ENCODE data around the gene GFRA4.

The GFRA4 gene

DNA sequence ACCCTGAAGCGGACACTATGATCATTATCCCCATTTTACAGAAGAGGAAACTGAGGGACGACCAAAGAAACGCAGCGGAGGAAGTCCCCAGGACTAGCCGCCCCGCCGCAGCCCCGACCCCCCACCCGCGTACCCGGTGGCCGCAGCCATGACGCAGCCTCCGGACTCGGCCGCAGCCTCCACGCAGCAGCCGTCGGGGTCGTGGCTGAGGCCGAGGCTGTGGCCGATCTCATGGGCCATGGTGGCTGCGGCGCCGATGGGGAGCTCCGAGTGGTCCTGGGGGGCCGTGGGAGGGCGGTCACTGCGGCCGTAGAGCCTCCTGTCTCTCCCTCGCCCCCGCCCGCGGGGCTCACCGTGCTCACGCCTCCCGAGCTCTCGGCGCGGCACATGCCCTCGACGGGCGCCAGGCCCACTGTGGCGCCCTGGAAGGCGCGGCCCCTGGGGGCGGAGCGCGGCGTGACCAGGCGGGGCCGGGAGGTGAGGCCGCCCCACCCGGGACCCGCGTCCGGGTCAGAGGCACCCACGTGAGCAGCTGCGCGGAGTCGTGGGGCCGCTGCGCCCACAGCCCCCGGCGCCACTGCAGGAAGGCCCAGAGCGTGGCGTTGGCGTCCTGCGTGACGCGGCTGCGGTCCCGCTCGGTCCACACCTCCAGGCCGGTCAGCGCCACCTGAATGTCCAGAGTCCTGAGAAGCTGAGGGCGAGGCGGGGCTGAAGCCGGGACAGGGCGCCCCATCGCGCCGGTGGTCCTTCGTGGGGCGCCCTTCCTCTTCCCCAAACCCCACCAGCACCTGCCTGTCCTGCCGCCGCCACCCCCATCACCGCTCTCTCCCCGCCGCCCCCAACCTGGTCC lies 10.2 kb upstream of the GFRA4 start:
- DNase-seq: no peak

GRCh38 chr20:3672547-3673171 lies 9.5 kb upstream of the GFRA4 start:
- no peak for DNase-seq

DNA sequence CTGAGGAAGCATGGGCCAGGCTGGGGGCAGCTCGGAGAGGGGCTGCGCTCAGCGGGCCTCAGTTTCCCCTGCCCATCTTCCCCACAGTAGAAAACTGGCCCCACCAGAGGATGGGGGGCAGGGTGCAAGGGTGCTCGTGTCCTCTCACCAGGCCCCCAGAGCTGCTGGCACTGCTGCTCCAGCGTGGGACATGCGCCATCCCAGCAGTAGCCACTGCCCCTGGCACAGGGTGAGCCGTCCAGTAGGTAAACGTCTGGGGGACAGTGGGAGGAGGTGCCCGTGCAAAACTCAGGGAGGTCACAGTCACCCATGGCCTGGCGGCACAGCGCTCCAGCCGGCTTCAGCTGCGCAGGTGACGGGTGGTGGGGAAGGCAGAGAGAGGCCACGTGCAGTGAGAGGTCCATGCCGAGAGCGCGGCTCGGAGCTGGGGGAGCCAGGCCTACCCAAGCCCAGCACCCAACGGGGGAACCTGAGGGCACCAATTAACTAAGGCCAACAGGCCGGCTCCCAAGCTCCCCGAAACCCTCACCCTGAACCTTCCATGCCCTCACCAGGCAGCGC lies 8.9 kb upstream of the GFRA4 start:
- no peak for DNase-seq

GRCh38 chr20:3670945-3671344 lies 7.7 kb upstream of the GFRA4 start:
- no peak for DNase-seq

DNA sequence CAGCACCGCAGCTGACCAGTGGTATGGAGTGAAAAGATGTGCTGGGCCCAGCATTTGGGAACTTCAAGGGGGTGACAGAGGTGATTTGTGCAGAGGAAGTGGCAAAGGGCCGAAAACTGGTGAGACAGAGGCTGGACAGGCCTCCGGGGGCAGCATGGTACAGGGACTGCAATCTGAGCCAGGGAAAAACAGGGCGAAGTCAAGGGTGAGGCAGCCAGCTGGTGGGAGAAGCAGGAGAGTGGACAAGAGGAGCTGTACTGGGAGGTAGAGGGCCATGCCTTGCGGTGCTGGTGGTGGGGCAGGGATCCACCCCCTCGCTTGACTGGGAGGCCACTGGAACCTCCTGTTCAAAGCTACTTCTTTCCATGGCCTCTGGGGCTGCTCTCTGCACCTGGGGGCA lies 7.3 kb upstream of the GFRA4 start:
- no peak for DNase-seq

DNA sequence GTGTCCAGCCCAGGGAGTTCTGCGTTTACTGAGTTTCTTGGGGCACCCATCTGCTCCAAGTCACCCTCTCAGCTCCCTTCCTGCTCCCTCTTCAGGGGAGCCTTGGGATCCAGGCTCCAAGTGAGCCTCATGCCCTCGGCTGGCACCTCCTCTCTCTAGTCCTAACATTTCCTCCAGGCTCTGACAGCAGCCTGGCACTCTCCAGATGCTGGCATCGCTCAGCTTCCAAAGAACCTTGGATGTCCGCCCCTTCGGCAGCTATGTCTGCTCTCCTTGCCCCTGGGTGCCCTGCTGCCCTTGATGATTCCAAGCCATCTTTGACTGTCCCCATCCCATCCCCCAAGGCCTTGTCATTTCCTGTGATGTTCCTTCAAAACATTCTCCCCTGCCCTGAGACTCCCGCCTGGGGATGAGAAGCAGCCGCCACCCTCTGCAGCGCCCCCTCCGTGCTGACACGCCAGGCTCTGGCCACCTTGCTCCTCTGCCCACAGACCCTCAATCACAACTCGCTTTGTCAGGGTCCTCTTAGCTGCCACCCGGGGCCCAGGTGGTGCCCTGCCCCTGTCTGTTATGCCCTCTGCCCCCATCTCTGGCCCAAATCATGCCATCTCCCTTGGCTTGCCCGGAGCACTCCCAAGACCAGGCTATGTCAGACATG lies 6.6 kb upstream of the GFRA4 start:
- DNase-seq: no peak

GRCh38 chr20:3667434-3668037 lies 4.3 kb upstream of the GFRA4 start:
- no peak for DNase-seq

DNA sequence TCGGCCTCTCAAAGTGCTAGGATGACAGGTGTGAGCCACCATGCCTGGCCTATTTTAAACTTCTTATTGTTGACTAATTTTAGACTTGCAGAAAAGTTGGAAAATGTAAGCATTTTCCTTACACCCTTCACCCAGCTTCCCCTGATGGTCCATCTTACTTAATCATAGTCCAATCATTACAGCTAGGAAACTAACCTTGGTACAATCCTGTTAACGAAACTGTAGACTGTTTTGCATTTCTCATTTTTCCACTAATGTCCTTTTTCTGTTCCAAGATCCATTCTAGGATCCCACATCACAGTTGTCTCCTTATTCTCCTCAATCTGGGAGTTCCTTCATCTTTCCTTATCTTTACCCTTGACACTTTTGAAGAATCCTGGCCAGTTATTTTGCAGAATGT lies 659 bp upstream of the GFRA4 start:
- no peak for DNase-seq

- no peak for DNase-seq
Observed at GRCh38 chr20:3661814-3662665, 1.2 kb downstream of the GFRA4 start.

DNA sequence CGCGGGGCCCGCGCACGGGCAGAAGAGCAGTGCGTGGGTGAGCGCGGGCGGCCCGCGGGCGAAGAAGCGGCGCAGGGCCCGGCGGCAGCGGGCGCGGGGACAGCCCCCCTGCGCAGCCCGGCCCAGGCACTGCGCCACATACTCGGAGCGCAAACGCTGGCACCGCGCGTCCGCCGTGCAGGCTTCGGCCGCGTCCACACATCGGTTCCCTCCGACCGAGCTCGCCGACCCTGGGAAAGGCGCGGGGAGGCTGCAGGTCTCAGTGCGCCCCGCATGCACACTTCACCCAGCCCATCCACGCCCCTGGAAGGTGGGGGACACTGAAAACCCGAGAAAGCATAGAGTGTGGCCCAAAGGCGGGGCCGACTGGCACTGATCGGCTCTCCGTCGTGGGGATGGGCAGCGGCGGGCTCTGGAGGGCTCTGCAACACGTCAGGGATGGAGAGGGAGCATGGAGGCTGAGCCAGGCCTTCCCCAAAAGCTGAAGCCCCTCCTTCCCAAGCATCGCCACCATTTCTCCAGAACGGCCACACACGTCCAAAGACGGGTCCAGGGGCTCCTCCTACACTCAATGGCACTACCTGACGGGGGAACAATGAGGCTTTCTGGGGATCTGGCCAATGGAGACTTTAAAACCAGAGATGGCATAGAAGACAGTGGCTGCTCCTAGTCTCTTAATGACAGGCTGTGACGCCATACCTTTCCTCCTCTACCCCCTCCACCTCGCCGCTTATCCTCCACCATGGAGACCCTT lies 2.0 kb downstream of the GFRA4 start:
- DNase-seq: no peak

DNA sequence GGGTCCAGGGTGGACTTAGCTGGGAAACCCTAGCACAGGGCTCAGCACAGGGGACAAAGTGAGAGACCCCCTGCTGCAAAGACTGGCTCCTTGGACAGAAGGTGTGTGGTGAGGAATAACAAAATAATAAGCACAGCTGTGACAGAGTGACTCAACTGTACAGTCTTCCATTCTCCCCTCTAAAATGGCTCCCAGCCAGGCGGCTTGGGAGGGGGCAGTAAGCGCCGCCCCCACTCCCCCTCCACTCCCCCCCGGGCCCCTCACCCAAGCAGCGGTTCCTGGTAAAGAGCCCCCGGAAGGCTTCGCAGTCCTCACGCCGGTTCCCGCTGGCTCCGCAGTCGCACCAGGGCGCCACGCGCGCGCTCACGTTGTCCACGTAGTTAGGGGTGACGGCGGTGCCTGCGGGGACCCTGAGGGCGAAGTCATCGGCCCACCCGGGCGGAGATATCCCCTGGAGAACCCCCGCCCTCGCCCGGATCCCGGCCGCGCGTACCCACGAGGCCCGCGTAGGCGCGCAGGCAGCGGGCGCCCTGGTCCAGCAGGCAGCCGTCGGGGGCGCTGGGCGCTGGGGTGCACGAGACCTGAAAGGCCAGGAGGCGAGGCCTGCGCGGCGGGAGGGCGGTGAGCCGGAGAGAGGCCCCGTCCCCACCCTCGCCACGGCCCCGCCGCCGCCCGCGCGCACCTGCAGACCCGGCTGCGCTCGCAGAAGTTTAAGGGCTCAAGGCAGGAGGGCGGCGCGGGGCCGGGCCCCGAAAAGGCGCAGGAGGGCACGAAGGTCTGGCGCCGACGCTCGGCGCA lies 2.7 kb downstream of the GFRA4 start:
- DNase-seq: no peak

GRCh38 chr20:3659492-3660261 lies 3.5 kb downstream of the GFRA4 start:
- no peak for DNase-seq

GRCh38 chr20:3658716-3659491 lies 4.3 kb downstream of the GFRA4 start:
- no peak for DNase-seq

- no peak for DNase-seq
Observed at GRCh38 chr20:3658019-3658715, 5.0 kb downstream of the GFRA4 start.

DNA sequence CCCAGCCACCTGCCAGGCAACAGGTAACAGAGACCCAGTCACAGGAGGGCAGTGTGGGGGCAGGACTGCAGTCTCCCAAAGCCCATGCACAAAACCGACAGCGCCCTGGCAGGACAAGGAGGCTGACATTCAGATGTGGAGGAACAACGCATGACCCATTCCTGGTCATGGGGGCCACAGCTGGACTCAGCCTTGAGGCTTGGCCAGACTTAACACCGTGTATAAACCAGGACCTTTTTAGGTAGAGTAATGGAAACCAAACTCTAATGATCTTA lies 8.1 kb downstream of the GFRA4 start:
- no peak for DNase-seq

DNA sequence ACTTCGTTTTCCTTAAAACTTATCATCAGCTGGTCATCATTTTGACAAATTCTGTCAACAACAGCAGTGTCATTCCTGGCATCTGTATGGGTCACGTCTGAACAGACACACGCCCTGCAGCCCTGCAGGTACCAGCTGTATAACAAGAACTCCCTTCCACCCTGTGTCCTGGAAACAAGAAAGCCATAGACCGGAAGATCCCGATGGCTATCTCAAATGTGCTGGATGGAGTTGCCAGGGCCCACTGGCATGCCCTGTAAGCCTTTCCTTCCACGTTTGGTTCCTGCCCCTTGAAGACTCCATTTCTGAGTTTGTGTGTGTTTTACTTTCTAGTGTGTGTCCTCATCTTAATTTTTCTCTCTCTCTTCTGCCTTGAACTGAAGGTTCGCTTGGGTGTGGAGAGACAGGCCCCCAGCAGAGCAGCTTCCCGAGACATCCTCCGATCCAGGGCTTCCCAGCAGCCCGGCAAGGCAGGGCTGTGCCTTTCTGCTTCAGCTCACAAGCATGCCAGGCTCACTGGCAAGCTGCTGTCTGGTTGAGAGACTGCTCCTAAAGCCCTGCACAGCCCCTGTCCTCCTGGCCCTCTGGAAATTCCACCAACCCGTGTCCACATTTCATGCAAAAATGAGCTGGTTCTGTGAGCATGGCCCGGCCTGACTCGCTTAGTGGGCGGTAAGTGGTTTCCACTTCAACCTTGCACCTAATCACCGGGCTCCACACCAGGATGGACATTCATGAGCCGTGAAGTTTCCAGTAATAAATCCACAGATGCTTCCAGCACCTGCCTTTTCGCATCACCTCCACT lies 8.7 kb downstream of the GFRA4 start:
- no peak for DNase-seq

GRCh38 chr20:3653921-3654320 lies 9.3 kb downstream of the GFRA4 start:
- DNase-seq: no peak
